H9 (cell line): ENCODE measurements around the gene MTURN. TPM values are rescaled to one million over a fixed set of nuclear protein-coding genes. Genes with fewer than 3 reads are reported as not detected.

ENCODE experiments used
- DNase-seq: peaks from one replicate; pipeline ENCODE4 v3.0.0-alpha.2; 2017
- H2AFZ ChIP-seq: one replicate; pipeline ENCODE4 v1.6.1; 2013; ENCODE audit warnings: mild to moderate bottlenecking, low read length, control low read depth, moderate library complexity
- H2AK5ac ChIP-seq: 2 replicates; pipeline ENCODE4 v1.6.1; 2013; ENCODE audit warnings: low read length, control low read depth, mixed read lengths; ENCODE audit not compliant: insufficient read length
- H2BK120ac ChIP-seq: one replicate; pipeline ENCODE4 v1.6.1; 2013; ENCODE audit warnings: low read depth, mild to moderate bottlenecking, low read length, control low read depth, inconsistent platforms; ENCODE audit not compliant: poor library complexity, severe bottlenecking
- H2BK12ac ChIP-seq: 2 replicates; pipeline ENCODE4 v1.6.1; 2013; ENCODE audit warnings: low read length, control low read depth, mixed read lengths, low read depth; ENCODE audit not compliant: insufficient read length
- H2BK15ac ChIP-seq: 2 replicates; pipeline ENCODE4 v1.6.1; 2013; ENCODE audit warnings: low read depth, low read length, control low read depth
- H2BK20ac ChIP-seq: one replicate; pipeline ENCODE4 v1.6.1; 2013; ENCODE audit warnings: low read depth, mild to moderate bottlenecking, low read length, control low read depth, inconsistent platforms; ENCODE audit not compliant: poor library complexity, severe bottlenecking
- H2BK5ac ChIP-seq: 2 replicates; pipeline ENCODE4 v1.6.1; 2013; ENCODE audit warnings: low read length, control low read depth, mixed read lengths; ENCODE audit not compliant: insufficient read length
- H3K14ac ChIP-seq: 2 replicates; pipeline ENCODE4 v1.6.1; 2013; ENCODE audit warnings: low read length, control low read depth; ENCODE audit not compliant: insufficient read depth
- H3K18ac ChIP-seq: 2 replicates; pipeline ENCODE4 v1.6.1; 2013; ENCODE audit warnings: low read depth, mild to moderate bottlenecking, mixed read lengths, low read length, control low read depth; ENCODE audit not compliant: insufficient read length
- H3K23ac ChIP-seq: 2 replicates; pipeline ENCODE4 v1.6.1; 2013; ENCODE audit warnings: low read length, control low read depth, mixed read lengths, low read depth; ENCODE audit not compliant: insufficient read length
- H3K23me2 ChIP-seq: 2 replicates; pipeline ENCODE4 v1.6.1; 2013; ENCODE audit warnings: low read depth, mild to moderate bottlenecking, mixed read lengths, low read length, control low read depth; ENCODE audit not compliant: insufficient read length, poor library complexity, severe bottlenecking
- H3K27ac ChIP-seq: 2 replicates; pipeline ENCODE4 v1.5.1; 2013; ENCODE audit warnings: low read length, control low read depth, mixed read lengths, low read depth; ENCODE audit not compliant: insufficient read length
- H3K27me3 ChIP-seq: 2 replicates; pipeline ENCODE4 v1.6.1; 2013; ENCODE audit warnings: low read length, control low read depth, inconsistent platforms; ENCODE audit not compliant: insufficient read depth
- H3K4ac ChIP-seq: 2 replicates; pipeline ENCODE4 v1.6.1; 2013; ENCODE audit warnings: low read depth, mild to moderate bottlenecking, control low read depth, inconsistent platforms, low read length, moderate library complexity
- H3K4me1 ChIP-seq: 2 replicates; pipeline ENCODE4 v1.6.1; 2013; ENCODE audit warnings: low read length, control low read depth, inconsistent platforms; ENCODE audit not compliant: insufficient read depth
- H3K4me2 ChIP-seq: 2 replicates; pipeline ENCODE4 v1.6.1; 2013; ENCODE audit warnings: low read length, control low read depth, mixed read lengths; ENCODE audit not compliant: insufficient read length, insufficient read depth
- H3K56ac ChIP-seq: 2 replicates; pipeline ENCODE4 v1.6.1; 2013; ENCODE audit warnings: low read depth, mild to moderate bottlenecking, mixed read lengths, low read length, control low read depth; ENCODE audit not compliant: insufficient read length
- H3K79me1 ChIP-seq: 2 replicates; pipeline ENCODE4 v1.6.1; 2013; ENCODE audit warnings: low read depth, mild to moderate bottlenecking, moderate library complexity, low read length, control low read depth, inconsistent platforms; ENCODE audit not compliant: insufficient read depth, poor library complexity, severe bottlenecking
- H3K79me2 ChIP-seq: 2 replicates; pipeline ENCODE4 v1.6.1; 2013; ENCODE audit warnings: low read length, control low read depth, inconsistent platforms; ENCODE audit not compliant: insufficient read depth
- H3K9ac ChIP-seq: 2 replicates; pipeline ENCODE4 v1.6.1; 2013; ENCODE audit warnings: low read length, control low read depth, mixed read lengths; ENCODE audit not compliant: insufficient read length; ENCODE audit errors: extremely low read depth
- H3K9me3 ChIP-seq: one replicate; pipeline ENCODE4 v1.6.1; 2013; ENCODE audit warnings: low read depth, low read length, inconsistent platforms; ENCODE audit not compliant: control insufficient read depth
- H3T11ph ChIP-seq: one replicate; pipeline ENCODE4 v1.6.1; 2013; ENCODE audit warnings: mild to moderate bottlenecking, low read length, control low read depth, inconsistent platforms
- H4K20me1 ChIP-seq: one replicate; pipeline ENCODE4 v1.6.1; 2013; ENCODE audit not compliant: control insufficient read depth, insufficient read length, insufficient read depth
- H4K5ac ChIP-seq: 2 replicates; pipeline ENCODE4 v1.6.1; 2013; ENCODE audit warnings: low read depth, mild to moderate bottlenecking, mixed read lengths, low read length, control low read depth; ENCODE audit not compliant: insufficient read length
- H4K8ac ChIP-seq: replicated peaks from 2 replicates; pipeline ENCODE4 v1.6.1; 2013; ENCODE audit warnings: low read length, control low read depth, mixed read lengths, low read depth; ENCODE audit not compliant: insufficient read length
- H4K91ac ChIP-seq: 2 replicates; pipeline ENCODE4 v1.6.1; 2013; ENCODE audit warnings: low read depth, mild to moderate bottlenecking, moderate library complexity, mixed read lengths, low read length, control low read depth; ENCODE audit not compliant: insufficient read length
- H3K27ac Mint-ChIP-seq, 3 experiments: 2 replicates in 2 of 3; 3 replicates in 1 of 3; pipeline ENCODE4 v1.8.0; 2020 to 2021; ENCODE audit warnings: mixed read lengths in 3 of 3, mild to moderate bottlenecking in 1 of 3, moderate library complexity in 1 of 3
- H3K27me3 Mint-ChIP-seq: 2 replicates; pipeline ENCODE4 v1.8.0; 2021; ENCODE audit warnings: low read depth, mild to moderate bottlenecking, moderate library complexity, mixed read lengths
- H3K36me3 Mint-ChIP-seq, 3 experiments: 2 replicates in 2 of 3; 3 replicates in 1 of 3; pipeline ENCODE4 v1.8.0; 2020 to 2021; ENCODE audit warnings: low read depth in 3 of 3, mixed read lengths in 3 of 3; ENCODE audit not compliant: insufficient read depth in 1 of 3
- H3K4me1 Mint-ChIP-seq, 2 experiments: 2 replicates each; pipeline ENCODE4 v1.8.0; 2020; ENCODE audit warnings: mixed read lengths in 2 of 2
- H3K4me3 Mint-ChIP-seq, 2 experiments: 2 replicates in 1 of 2; 3 replicates in 1 of 2; pipeline ENCODE4 v1.8.0; 2020 to 2021; ENCODE audit warnings: mild to moderate bottlenecking in 2 of 2, mixed read lengths in 2 of 2, moderate library complexity in 1 of 2
- H3K9me3 Mint-ChIP-seq, 2 experiments: 2 replicates in 1 of 2; 3 replicates in 1 of 2; pipeline ENCODE4 v1.8.0; 2020; ENCODE audit warnings: mild to moderate bottlenecking in 2 of 2, mixed read lengths in 2 of 2, moderate library complexity in 1 of 2
- CTCF ChIP-seq: fragments of 200-600 bp; sonication (generic); conservative IDR thresholded peaks from 3 replicates; pipeline ENCODE4 v1.8.0; 2021; ENCODE audit warnings: antibody characterized with exemption, mild to moderate bottlenecking
- WGBS: extraction: QIAGEN DNeasy Blood & Tissue Kit; methylation state at CpG from one replicate; pipeline ENCODE4 v1.1.7; 2013; ENCODE audit warnings: missing lambda C conversion rate, low lambda C conversion rate, mixed read lengths; ENCODE audit not compliant: insufficient read length; ENCODE audit errors: extremely low coverage; 5-methylcytosine and 5-hydroxymethylcytosine counted together
- total RNA-seq: library from RNA; stranded (reverse); gene quantifications from 2 replicates; pipeline ENCODE4 v1.2.1, GENCODE V29; 2021

The MTURN gene
- total RNA-seq, 1 experiment from 2014 or later: 3.4 TPM

GRCh38 chr7:30177965-30178364 lies 43.2 kb downstream of the MTURN start:
- H3K4me1 ChIP-seq: no peaks in the 10 kb centered on the region
- Mint-ChIP-seq H3K4me1 (peaks cover 5 to 11% of the 10 kb centered on the region in 2 experiments), H3K9me3 (no peaks in the 10 kb centered on the region), H3K36me3 (no peaks in the 10 kb centered on the region; a peak in 1 of 7 replicates), H3K27ac (no peak overlapping the region), H3K27me3 (no peaks in the 10 kb centered on the region), H3K4me3 (no peak overlapping the region)
- H4K20me1 ChIP-seq: no peaks in the 10 kb centered on the region
- H2AK5ac ChIP-seq: no peak overlapping the region
- H3K56ac ChIP-seq: no peak overlapping the region
- DNase-seq: no peak
- no peak overlapping the region for H4K8ac ChIP-seq
- H3T11ph ChIP-seq: no peak overlapping the region
- no peak overlapping the region for H2BK120ac ChIP-seq
- no peak overlapping the region for H3K14ac ChIP-seq
- no CpG with 5 or more reads among the region's 3 CpGs for WGBS
- no peak overlapping the region for H2BK15ac ChIP-seq
- H2AFZ ChIP-seq: no peak overlapping the region
- no peak overlapping the region for H4K5ac ChIP-seq
- H3K27ac ChIP-seq: no peak overlapping the region
- H3K4ac ChIP-seq: no peak overlapping the region
- H3K4me2 ChIP-seq: no peak overlapping the region
- H3K9me3 ChIP-seq: no peaks in the 10 kb centered on the region
- no peak overlapping the region for H3K9ac ChIP-seq
- H2BK20ac ChIP-seq: no peak overlapping the region
- no peak overlapping the region for H4K91ac ChIP-seq
- no peaks in the 10 kb centered on the region for H3K79me2 ChIP-seq
- no peaks in the 10 kb centered on the region for H3K27me3 ChIP-seq
- no peak overlapping the region for H3K23ac ChIP-seq
- no peak overlapping the region for H2BK5ac ChIP-seq
- H3K79me1 ChIP-seq: no peaks in the 10 kb centered on the region
- no peak for TF ChIP-seq CTCF
- no peak overlapping the region for H3K18ac ChIP-seq
- H3K23me2 ChIP-seq: no peaks in the 10 kb centered on the region
- no peak overlapping the region for H2BK12ac ChIP-seq
